ENCODE results near the gene DLK2. TPM values are rescaled to one million over a fixed set of nuclear protein-coding genes. Genes with fewer than 3 reads are reported as not detected.

DLK2 gene
- total RNA-seq, 1 experiment from 2014 or later, result 0.81 TPM

DNA sequence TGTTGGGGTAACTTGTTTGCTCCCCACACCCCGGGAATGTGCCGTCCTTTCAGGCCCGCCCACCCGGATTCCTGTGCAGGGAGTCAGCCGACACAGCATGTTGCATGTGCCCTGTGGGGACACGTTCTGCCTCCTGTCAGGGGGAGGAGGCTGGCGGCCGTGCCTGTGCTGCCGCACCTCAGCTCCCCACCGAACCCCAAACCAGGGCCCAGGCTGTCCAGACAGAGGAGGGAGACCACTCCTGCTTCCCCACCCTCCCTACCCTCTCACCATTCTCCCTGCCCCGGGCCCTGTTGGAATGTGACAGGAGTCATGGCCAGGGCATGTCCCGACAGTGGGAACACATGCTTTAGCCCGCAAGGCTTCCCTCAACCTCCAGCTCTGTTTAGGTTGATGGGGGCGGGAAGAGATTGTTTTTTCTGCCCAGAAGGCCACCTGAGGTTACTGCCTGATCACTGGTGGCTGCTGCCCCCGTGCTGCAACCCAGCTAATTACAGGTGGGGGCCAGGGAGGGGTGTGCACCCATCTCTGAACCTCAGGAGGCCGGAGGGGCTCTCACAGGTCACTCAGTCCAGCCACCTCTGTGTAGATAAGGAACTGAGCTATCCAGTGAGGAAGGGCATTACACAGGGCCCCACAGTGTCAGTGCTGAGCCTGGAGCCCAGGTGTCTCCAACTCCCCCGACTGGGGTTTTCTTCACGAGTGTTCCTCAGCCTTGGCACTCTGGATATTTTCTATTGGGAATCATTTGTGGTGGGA lies 41.2 kb upstream of the DLK2 start:
- ChIA-PET POLR2A (interaction anchor here (1.1 kb wide), 1 partner anchor 10 kb away, joined by 5 read pairs; no protein-coding TSS in a partner anchor), CTCF (interaction anchor here (0.6 to 7.2 kb wide), 49 partner anchors 9 to 314 kb away, joined by 3 to 75 read pairs (median 5); partner anchors contain the start of genes ABCC10, CRIP3, CUL9 and DLK2)
- Mint-ChIP-seq H3K4me3 (no peak overlapping the region), H3K4me1 (peaks cover 32% of the 10 kb centered on the region), H3K27me3 (ENCODE audit: low read depth) (no peaks in the 10 kb centered on the region), H3K36me3 (peaks cover 21% of the 10 kb centered on the region), H3K27ac (peak overlapping the region; percentile 86; the same call in 1 of the 2 replicates), H3K9me3 (no peaks in the 10 kb centered on the region)
- TF ChIP-seq, protein P1, sequence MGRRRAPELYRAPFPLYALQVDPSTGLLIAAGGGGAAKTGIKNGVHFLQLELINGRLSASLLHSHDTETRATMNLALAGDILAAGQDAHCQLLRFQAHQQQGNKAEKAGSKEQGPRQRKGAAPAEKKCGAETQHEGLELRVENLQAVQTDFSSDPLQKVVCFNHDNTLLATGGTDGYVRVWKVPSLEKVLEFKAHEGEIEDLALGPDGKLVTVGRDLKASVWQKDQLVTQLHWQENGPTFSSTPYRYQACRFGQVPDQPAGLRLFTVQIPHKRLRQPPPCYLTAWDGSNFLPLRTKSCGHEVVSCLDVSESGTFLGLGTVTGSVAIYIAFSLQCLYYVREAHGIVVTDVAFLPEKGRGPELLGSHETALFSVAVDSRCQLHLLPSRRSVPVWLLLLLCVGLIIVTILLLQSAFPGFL (CRISPR knock-in tag; IDR thresholded peaks at IDR 0.05; ENCODE audit: borderline replicate concordance), result no peak
- TF ChIP-seq, protein P2, sequence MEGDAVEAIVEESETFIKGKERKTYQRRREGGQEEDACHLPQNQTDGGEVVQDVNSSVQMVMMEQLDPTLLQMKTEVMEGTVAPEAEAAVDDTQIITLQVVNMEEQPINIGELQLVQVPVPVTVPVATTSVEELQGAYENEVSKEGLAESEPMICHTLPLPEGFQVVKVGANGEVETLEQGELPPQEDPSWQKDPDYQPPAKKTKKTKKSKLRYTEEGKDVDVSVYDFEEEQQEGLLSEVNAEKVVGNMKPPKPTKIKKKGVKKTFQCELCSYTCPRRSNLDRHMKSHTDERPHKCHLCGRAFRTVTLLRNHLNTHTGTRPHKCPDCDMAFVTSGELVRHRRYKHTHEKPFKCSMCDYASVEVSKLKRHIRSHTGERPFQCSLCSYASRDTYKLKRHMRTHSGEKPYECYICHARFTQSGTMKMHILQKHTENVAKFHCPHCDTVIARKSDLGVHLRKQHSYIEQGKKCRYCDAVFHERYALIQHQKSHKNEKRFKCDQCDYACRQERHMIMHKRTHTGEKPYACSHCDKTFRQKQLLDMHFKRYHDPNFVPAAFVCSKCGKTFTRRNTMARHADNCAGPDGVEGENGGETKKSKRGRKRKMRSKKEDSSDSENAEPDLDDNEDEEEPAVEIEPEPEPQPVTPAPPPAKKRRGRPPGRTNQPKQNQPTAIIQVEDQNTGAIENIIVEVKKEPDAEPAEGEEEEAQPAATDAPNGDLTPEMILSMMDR (IDR thresholded peaks at IDR 0.05), result peak; percentile 39; the same call in 1 of the 2 replicates
- TF ChIP-seq JUN (CRISPR knock-in tag; IDR thresholded peaks at IDR 0.05), result no peak
- peak; percentile 70 for DNase-seq (ENCODE audit: low spot score)
- ATAC-seq, result peak; percentile 73

DNA sequence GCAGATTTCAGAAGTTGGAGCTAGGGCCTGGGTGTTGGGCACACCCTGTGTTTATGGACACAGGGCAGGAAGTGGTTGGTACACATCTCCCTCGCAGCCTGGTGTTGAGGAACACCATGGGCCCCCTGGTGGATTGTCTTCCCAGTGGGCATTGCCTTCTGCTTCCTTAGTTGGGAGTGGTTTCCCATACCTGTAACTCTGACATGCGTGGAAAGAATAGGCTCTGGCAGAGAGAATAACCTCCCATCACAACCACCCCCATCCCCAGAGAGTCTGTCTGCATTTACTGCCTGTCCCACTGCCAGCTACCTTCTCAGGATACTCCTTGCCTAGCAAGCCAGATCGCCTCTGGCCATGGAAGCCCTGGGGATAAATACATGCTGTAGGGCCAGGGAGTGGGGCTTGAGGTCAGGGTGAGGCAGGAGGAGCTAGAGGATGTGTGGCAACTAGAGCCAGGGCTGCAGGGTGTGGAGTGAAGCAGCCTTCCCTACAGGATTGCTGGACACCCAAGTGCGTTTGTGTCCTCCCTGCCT lies 40.1 kb upstream of the DLK2 start:
- Mint-ChIP-seq H3K4me1 (peaks cover 32% of the 10 kb centered on the region), H3K27ac (peak overlapping the region; percentile 86), H3K36me3 (peaks cover 17% of the 10 kb centered on the region), H3K9me3 (no peaks in the 10 kb centered on the region), H3K27me3 (ENCODE audit: low read depth) (no peaks in the 10 kb centered on the region), H3K4me3 (no peak overlapping the region)
- ATAC-seq (no peak), DNase-seq (ENCODE audit: low spot score) (no peak)
- POLR2A ChIA-PET, result no interaction called here
- CTCF ChIA-PET, result interaction anchor here (1.0 to 7.2 kb wide), 18 partner anchors 11 to 249 kb away, joined by 3 to 75 read pairs (median 7); partner anchors contain the start of genes DLK2, LRRC73 and TJAP1
- TF ChIP-seq FOXJ3 (CRISPR knock-in tag; IDR thresholded peaks at IDR 0.05; ENCODE audit: borderline replicate concordance), result no peak
- TF ChIP-seq ZNF423 (CRISPR knock-in tag; IDR thresholded peaks at IDR 0.05), result no peak
- no peak for TF ChIP-seq HMGA2 (CRISPR knock-in tag; IDR thresholded peaks at IDR 0.05)
- TF ChIP-seq, protein P3, sequence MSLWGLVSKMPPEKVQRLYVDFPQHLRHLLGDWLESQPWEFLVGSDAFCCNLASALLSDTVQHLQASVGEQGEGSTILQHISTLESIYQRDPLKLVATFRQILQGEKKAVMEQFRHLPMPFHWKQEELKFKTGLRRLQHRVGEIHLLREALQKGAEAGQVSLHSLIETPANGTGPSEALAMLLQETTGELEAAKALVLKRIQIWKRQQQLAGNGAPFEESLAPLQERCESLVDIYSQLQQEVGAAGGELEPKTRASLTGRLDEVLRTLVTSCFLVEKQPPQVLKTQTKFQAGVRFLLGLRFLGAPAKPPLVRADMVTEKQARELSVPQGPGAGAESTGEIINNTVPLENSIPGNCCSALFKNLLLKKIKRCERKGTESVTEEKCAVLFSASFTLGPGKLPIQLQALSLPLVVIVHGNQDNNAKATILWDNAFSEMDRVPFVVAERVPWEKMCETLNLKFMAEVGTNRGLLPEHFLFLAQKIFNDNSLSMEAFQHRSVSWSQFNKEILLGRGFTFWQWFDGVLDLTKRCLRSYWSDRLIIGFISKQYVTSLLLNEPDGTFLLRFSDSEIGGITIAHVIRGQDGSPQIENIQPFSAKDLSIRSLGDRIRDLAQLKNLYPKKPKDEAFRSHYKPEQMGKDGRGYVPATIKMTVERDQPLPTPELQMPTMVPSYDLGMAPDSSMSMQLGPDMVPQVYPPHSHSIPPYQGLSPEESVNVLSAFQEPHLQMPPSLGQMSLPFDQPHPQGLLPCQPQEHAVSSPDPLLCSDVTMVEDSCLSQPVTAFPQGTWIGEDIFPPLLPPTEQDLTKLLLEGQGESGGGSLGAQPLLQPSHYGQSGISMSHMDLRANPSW (CRISPR knock-in tag; conservative IDR thresholded peaks at IDR 0.05; ENCODE audit: low read depth), result no peak
- TF ChIP-seq RELA (CRISPR knock-in tag; IDR thresholded peaks at IDR 0.05; ENCODE audit: borderline replicate concordance), result no peak
- TF ChIP-seq GRHL2 (CRISPR knock-in tag; IDR thresholded peaks at IDR 0.05; ENCODE audit: insufficient replicate concordance, severe bottlenecking), result no peak
- TF ChIP-seq FOXP1 (CRISPR knock-in tag; IDR thresholded peaks at IDR 0.05; ENCODE audit: borderline replicate concordance), result no peak
- TF ChIP-seq, protein P4, sequence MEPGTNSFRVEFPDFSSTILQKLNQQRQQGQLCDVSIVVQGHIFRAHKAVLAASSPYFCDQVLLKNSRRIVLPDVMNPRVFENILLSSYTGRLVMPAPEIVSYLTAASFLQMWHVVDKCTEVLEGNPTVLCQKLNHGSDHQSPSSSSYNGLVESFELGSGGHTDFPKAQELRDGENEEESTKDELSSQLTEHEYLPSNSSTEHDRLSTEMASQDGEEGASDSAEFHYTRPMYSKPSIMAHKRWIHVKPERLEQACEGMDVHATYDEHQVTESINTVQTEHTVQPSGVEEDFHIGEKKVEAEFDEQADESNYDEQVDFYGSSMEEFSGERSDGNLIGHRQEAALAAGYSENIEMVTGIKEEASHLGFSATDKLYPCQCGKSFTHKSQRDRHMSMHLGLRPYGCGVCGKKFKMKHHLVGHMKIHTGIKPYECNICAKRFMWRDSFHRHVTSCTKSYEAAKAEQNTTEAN (CRISPR knock-in tag; IDR thresholded peaks at IDR 0.05), result no peak

DNA sequence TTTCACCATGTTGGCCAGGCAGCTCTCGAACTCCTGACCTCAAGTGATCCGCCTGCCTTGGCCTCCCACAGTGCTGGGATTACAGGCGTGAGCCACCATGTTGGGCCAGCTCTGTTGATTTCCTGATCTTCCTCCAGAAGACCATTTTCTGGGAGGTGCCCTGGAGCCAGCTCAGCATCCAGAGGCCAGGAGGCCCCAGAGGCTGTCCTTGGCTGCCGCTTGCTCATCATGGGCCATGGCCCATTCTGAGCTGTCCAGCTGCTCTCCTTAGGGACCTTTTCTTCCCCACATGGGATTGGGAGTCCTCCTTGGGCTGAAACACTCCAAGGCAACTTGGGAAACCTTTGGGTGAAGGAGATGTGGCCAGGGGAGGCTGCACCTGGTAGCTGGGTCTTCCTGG lies 39.4 kb upstream of the DLK2 start:
- peaks cover 14% of the 10 kb centered on the region for H3K36me3 Mint-ChIP-seq
- POLR2A ChIA-PET, result no interaction called here
- ATAC-seq (no peak), DNase-seq (ENCODE audit: low spot score) (no peak)
- CTCF ChIA-PET, result interaction anchor here (0.6 to 7.2 kb wide), 7 partner anchors 9 to 139 kb away, joined by 3 to 75 read pairs (median 12); partner anchors contain the start of genes DLK2, LRRC73 and TJAP1
- H3K9me3 Mint-ChIP-seq, result no peaks in the 10 kb centered on the region
- no peak overlapping the region for H3K4me3 Mint-ChIP-seq
- H3K27me3 Mint-ChIP-seq (ENCODE audit: low read depth), result no peaks in the 10 kb centered on the region
- no peak overlapping the region for H3K27ac Mint-ChIP-seq
- H3K4me1 Mint-ChIP-seq, result peaks cover 38% of the 10 kb centered on the region
- TF ChIP-seq FOXJ3 (CRISPR knock-in tag; IDR thresholded peaks at IDR 0.05; ENCODE audit: borderline replicate concordance) (no peak), ZNF396 (CRISPR knock-in tag; IDR thresholded peaks at IDR 0.05; ENCODE audit: borderline replicate concordance) (no peak), ETV6 (CRISPR knock-in tag; IDR thresholded peaks at IDR 0.05) (no peak), SP1 (CRISPR knock-in tag; conservative IDR thresholded peaks at IDR 0.05) (no peak), NR1H2 (CRISPR knock-in tag; IDR thresholded peaks at IDR 0.05) (no peak), ZNF121 (CRISPR knock-in tag; IDR thresholded peaks at IDR 0.05) (no peak), KAT7 (CRISPR knock-in tag; IDR thresholded peaks at IDR 0.05; ENCODE audit: borderline replicate concordance) (no peak), IRF2 (CRISPR knock-in tag; IDR thresholded peaks at IDR 0.05; ENCODE audit: borderline replicate concordance, low read depth) (no peak)
- TF ChIP-seq, protein P5, sequence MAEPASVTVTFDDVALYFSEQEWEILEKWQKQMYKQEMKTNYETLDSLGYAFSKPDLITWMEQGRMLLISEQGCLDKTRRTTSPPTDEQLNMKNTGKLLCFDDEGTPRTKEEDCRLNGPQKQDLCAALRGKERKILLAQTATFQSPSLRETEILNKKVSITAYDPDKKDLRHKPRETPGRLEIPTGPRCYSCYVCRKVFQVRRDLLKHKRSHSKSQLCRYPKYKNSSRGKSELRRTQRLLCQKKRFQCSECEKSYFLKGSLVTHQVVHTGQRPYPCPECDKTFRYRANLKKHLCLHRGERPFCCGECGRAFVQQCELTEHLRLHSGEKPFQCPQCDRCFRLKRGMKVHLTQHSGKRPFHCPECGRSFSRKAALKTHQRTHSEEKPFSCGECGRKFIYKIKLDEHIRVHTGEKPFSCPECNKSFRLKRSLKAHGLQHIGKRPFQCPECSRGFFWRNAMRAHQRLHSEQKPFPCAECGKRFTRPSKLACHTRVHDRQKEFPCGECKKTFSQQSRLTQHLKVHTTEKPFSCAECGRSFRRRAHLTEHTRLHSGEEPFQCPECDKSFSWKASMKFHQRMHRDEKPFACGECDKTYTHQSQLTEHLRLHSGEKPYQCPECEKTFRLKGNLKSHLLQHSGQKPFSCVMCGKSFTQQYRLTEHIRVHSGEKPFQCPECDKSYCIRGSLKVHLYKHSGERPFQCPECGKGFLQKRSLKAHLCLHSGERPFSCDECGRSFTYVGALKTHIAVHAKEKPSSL (CRISPR knock-in tag; conservative IDR thresholded peaks at IDR 0.05), result no peak

All from WTC11 (cell line).